ENCODE measurements around the gene C1QL4.

The C1QL4 gene

GRCh38 chr12:49344486-49345050 lies 7.6 kb upstream of the C1QL4 start:
- in situ Hi-C loops (cut with MboI; ENCODE audit: low sequenced_read_pairs, unreplicated experiment): no loop called here
- no peak for DNase-seq (ENCODE audit: low spot score)
- no peak for TF ChIP-seq CTCF (IDR thresholded peaks at IDR 0.05; ENCODE audit: borderline replicate concordance, control extremely low read depth, extremely low read depth, insufficient read depth, missing control alignments)

GRCh38 chr12:49342914-49343731 lies 6.1 kb upstream of the C1QL4 start:
- no peak for TF ChIP-seq CTCF (IDR thresholded peaks at IDR 0.05; ENCODE audit: borderline replicate concordance, control extremely low read depth, extremely low read depth, insufficient read depth, missing control alignments)
- DNase-seq (ENCODE audit: low spot score): peak; percentile 51
- in situ Hi-C loops (cut with MboI; ENCODE audit: low sequenced_read_pairs, unreplicated experiment): no loop called here

- in situ Hi-C loops (cut with MboI; ENCODE audit: low sequenced_read_pairs, unreplicated experiment): no loop called here
- DNase-seq (ENCODE audit: low spot score): peak; percentile 91
- peak; percentile 76 for TF ChIP-seq CTCF (IDR thresholded peaks at IDR 0.05; ENCODE audit: borderline replicate concordance, control extremely low read depth, extremely low read depth, insufficient read depth, missing control alignments)
These were observed 5.3 kb upstream of the C1QL4 start for GRCh38 chr12:49342066-49342913.

GRCh38 chr12:49341777-49342065 lies 4.7 kb upstream of the C1QL4 start:
- in situ Hi-C loops (cut with MboI; ENCODE audit: low sequenced_read_pairs, unreplicated experiment): no loop called here
- TF ChIP-seq CTCF (IDR thresholded peaks at IDR 0.05; ENCODE audit: borderline replicate concordance, control extremely low read depth, extremely low read depth, insufficient read depth, missing control alignments): no peak
- DNase-seq (ENCODE audit: low spot score): peak; percentile 26

- DNase-seq (ENCODE audit: low spot score): no peak
- in situ Hi-C loops (cut with MboI; ENCODE audit: low sequenced_read_pairs, unreplicated experiment): no loop called here
- no peak for TF ChIP-seq CTCF (IDR thresholded peaks at IDR 0.05; ENCODE audit: borderline replicate concordance, control extremely low read depth, extremely low read depth, insufficient read depth, missing control alignments)
These were observed 4.2 kb upstream of the C1QL4 start for GRCh38 chr12:49340971-49341776.

Data from GM13976 (cell line).